DND-41 (cell line): ENCODE data around the gene RPL35.

ENCODE experiments used
- ATAC-seq: fragments of 200-7000 bp; cut with Tn5 transposase; 3 replicates; pipeline ENCODE4 v1.9.1; 2021; ENCODE audit warnings: low read depth; ENCODE audit not compliant: insufficient read depth
- DNase-seq: peaks from one replicate; pipeline ENCODE4 v3.0.0-alpha.2; 2020
- H2AFZ ChIP-seq: 2 replicates; pipeline ENCODE4 v1.6.0; 2012; ENCODE audit warnings: low read depth, low read length
- H3K27ac ChIP-seq: 2 replicates; pipeline ENCODE4 v1.5.1; 2012; ENCODE audit warnings: low read length, inconsistent platforms
- H3K27me3 ChIP-seq: fragments of 200-600 bp; sonication (generic); 2 replicates; pipeline ENCODE4 v1.6.0; 2012; ENCODE audit warnings: low read length, mild to moderate bottlenecking, inconsistent platforms; ENCODE audit not compliant: insufficient read depth, poor library complexity
- H3K36me3 ChIP-seq: 2 replicates; pipeline ENCODE4 v1.5.1; 2012; ENCODE audit warnings: low read length, inconsistent platforms; ENCODE audit not compliant: insufficient read depth
- H3K4me1 ChIP-seq: 2 replicates; pipeline ENCODE4 v1.5.1; 2012; ENCODE audit warnings: mild to moderate bottlenecking, low read length; ENCODE audit not compliant: insufficient read depth
- H3K4me2 ChIP-seq: 2 replicates; pipeline ENCODE4 v1.6.0; 2012; ENCODE audit warnings: mild to moderate bottlenecking, moderate library complexity, low read length, inconsistent platforms; ENCODE audit not compliant: insufficient read depth
- H3K4me3 ChIP-seq, 2 experiments: fragments of 200-600 bp in 1 of 2; shearing (Covaris generic) in 1 of 2; 2 replicates each; pipeline ENCODE4 v1.5.1; 2012 to 2016; ENCODE audit warnings: inconsistent platforms in 2 of 2, low read length in 2 of 2, mild to moderate bottlenecking in 2 of 2, low read depth in 1 of 2, moderate library complexity in 1 of 2
- H3K79me2 ChIP-seq: 2 replicates; pipeline ENCODE4 v1.6.0; 2012; ENCODE audit warnings: low read length, inconsistent platforms; ENCODE audit not compliant: insufficient read depth
- H3K9ac ChIP-seq: 2 replicates; pipeline ENCODE4 v1.6.0; 2012; ENCODE audit warnings: low read depth, mild to moderate bottlenecking, inconsistent platforms, low read length, moderate library complexity
- H3K9me3 ChIP-seq: 2 replicates; pipeline ENCODE4 v1.5.1; 2012; ENCODE audit warnings: low read length, moderate library complexity, mild to moderate bottlenecking, inconsistent platforms; ENCODE audit not compliant: insufficient read depth, severe bottlenecking
- H4K20me1 ChIP-seq: 2 replicates; pipeline ENCODE4 v1.6.0; 2012; ENCODE audit warnings: low read length; ENCODE audit not compliant: insufficient read depth
- CTCF ChIP-seq: IDR thresholded peaks from 2 replicates; pipeline ENCODE4 v1.5.1; 2012; ENCODE audit warnings: borderline replicate concordance, low read length, moderate library complexity, mild to moderate bottlenecking; ENCODE audit not compliant: poor library complexity, severe bottlenecking; ENCODE audit errors: extremely low read depth
- EZH2 ChIP-seq: IDR thresholded peaks from 3 replicates; pipeline ENCODE4 v1.6.1; 2012; ENCODE audit warnings: borderline replicate concordance, low read depth, mild to moderate bottlenecking, moderate library complexity, low read length, inconsistent platforms; ENCODE audit not compliant: severe bottlenecking

The RPL35 gene

GRCh38 chr9:124820698-124821623 lies 40.8 kb downstream of the RPL35 start:
- peaks cover 16% of the 10 kb centered on the region for H3K4me1 ChIP-seq
- H3K4me3 ChIP-seq = no peak overlapping the region
- H3K79me2 ChIP-seq = no peaks in the 10 kb centered on the region
- H4K20me1 ChIP-seq = no peaks in the 10 kb centered on the region
- ATAC-seq (no peak), DNase-seq (no peak)
- no peak overlapping the region for H3K9ac ChIP-seq
- H3K36me3 ChIP-seq = no peaks in the 10 kb centered on the region
- no peak overlapping the region for H3K4me2 ChIP-seq
- no peaks in the 10 kb centered on the region for H3K9me3 ChIP-seq
- TF ChIP-seq EZH2 (no peak), CTCF (no peak)
- no peaks in the 10 kb centered on the region for H3K27me3 ChIP-seq
- no peak overlapping the region for H3K27ac ChIP-seq
- H2AFZ ChIP-seq = no peak overlapping the region

- TF ChIP-seq EZH2 (no peak), CTCF (no peak)
- Histone ChIP-seq H3K9me3 (no peaks in the 10 kb centered on the region), H3K4me1 (peaks cover 16% of the 10 kb centered on the region), H3K4me2 (peak overlapping the region; percentile 29; the same call in 1 of the 2 replicates), H3K9ac (peak overlapping the region; percentile 45), H3K4me3 (no peak overlapping the region), H3K27ac (peak overlapping the region; percentile 65), H2AFZ (peak overlapping the region; percentile 60; the same call in 1 of the 2 replicates), H3K79me2 (no peaks in the 10 kb centered on the region), H3K27me3 (no peaks in the 10 kb centered on the region), H3K36me3 (no peaks in the 10 kb centered on the region), H4K20me1 (no peaks in the 10 kb centered on the region)
- DNase-seq (peak; percentile 72), ATAC-seq (peak; percentile 90)
These were observed 43.1 kb downstream of the RPL35 start for GRCh38 chr9:124818431-124819281.

GRCh38 chr9:124815601-124816000 lies 46.2 kb downstream of the RPL35 start:
- no peak for ATAC-seq
- H3K9ac ChIP-seq = no peak overlapping the region
- H3K27me3 ChIP-seq = no peaks in the 10 kb centered on the region
- no peak overlapping the region for H2AFZ ChIP-seq
- DNase-seq = no peak
- H4K20me1 ChIP-seq = no peaks in the 10 kb centered on the region
- no peak overlapping the region for H3K4me3 ChIP-seq
- H3K4me1 ChIP-seq = peaks cover 16% of the 10 kb centered on the region
- no peaks in the 10 kb centered on the region for H3K9me3 ChIP-seq
- no peak overlapping the region for H3K27ac ChIP-seq
- no peaks in the 10 kb centered on the region for H3K79me2 ChIP-seq
- TF ChIP-seq EZH2 = no peak
- TF ChIP-seq CTCF = no peak
- no peak overlapping the region for H3K4me2 ChIP-seq
- H3K36me3 ChIP-seq = no peaks in the 10 kb centered on the region
